K562 (cell line): ENCODE results near the gene ULK3. TPM values are rescaled to one million over a fixed set of nuclear protein-coding genes. Genes with fewer than 3 reads are reported as not detected.

Source experiments
- CBX8 ChIP-seq: fragments of 200-600 bp; sonication (generic); IDR thresholded peaks from 2 replicates; pipeline ENCODE4 v1.6.1; 2012; ENCODE audit warnings: borderline replicate concordance, mixed run types, low read depth, mild to moderate bottlenecking, moderate library complexity, mixed read lengths, low read length, control low read depth, inconsistent platforms; ENCODE audit not compliant: poor library complexity, severe bottlenecking; ENCODE audit errors: extremely low read depth
- ELF4 ChIP-seq: fragments of 450-650 bp; formaldehyde crosslinking; IDR thresholded peaks from 2 replicates; pipeline ENCODE4 v1.4.0; 2022; ENCODE audit warnings: missing genetic modification characterization
- HDAC3 ChIP-seq: fragments of 450-650 bp; IDR thresholded peaks from 2 replicates; pipeline ENCODE4 v1.6.1; 2018; ENCODE audit warnings: borderline replicate concordance, mild to moderate bottlenecking, moderate library complexity; ENCODE audit not compliant: partially characterized antibody
- HINFP ChIP-seq: fragments of 450-650 bp; conservative IDR thresholded peaks from 2 replicates; pipeline ENCODE4 v1.6.1; 2016; ENCODE audit warnings: missing genetic modification characterization, low read depth, mild to moderate bottlenecking, control low read depth, missing compliant biosample characterization
- ID3 ChIP-seq, 2 experiments: fragments of 250-450 bp in 1 of 2; fragments of 450-650 bp in 1 of 2; sonication (Bioruptor Pico) in 1 of 2; IDR thresholded peaks; 2 replicates each; pipeline versions ENCODE4 v1.6.1 to v1.8.0; 2016 to 2021; ENCODE audit warnings: mild to moderate bottlenecking in 2 of 2, moderate library complexity in 2 of 2, missing compliant biosample characterization in 1 of 2, missing genetic modification characterization in 1 of 2
- MEIS2 ChIP-seq: fragments of 450-650 bp; IDR thresholded peaks from 2 replicates; pipeline ENCODE4 v1.6.1; 2014; ENCODE audit warnings: mild to moderate bottlenecking; ENCODE audit not compliant: partially characterized antibody
- RAD21 ChIP-seq, 2 experiments: fragments of 250-450 bp in 1 of 2; fragments of 450-650 bp in 1 of 2; sonication (Bioruptor Pico) in 1 of 2; formaldehyde crosslinking in 1 of 2; IDR thresholded peaks in 1 of 2; conservative IDR thresholded peaks in 1 of 2; 2 replicates each; pipeline versions ENCODE4 v1.4.0 to v1.8.0; 2020 to 2022; ENCODE audit warnings: mild to moderate bottlenecking in 2 of 2, moderate library complexity in 1 of 2
- RFX1 ChIP-seq: fragments of 450-650 bp; IDR thresholded peaks from 2 replicates; pipeline ENCODE4 v1.6.1; 2016; ENCODE audit warnings: mild to moderate bottlenecking, moderate library complexity
- RNF219 ChIP-seq: fragments of 250-450 bp; sonication (Bioruptor Pico); IDR thresholded peaks from 2 replicates; pipeline ENCODE4 v1.5.0; 2022; ENCODE audit warnings: mild to moderate bottlenecking
- SREBF2 ChIP-seq: sonication (generic); formaldehyde crosslinking; IDR thresholded peaks from 2 replicates; pipeline ENCODE4 v1.4.0; 2020; ENCODE audit warnings: mild to moderate bottlenecking, missing genetic modification reagents
- ZNF407 ChIP-seq: fragments of 450-650 bp; IDR thresholded peaks from 2 replicates; pipeline ENCODE4 v1.6.1; 2016; ENCODE audit warnings: low read depth
- ZNF707 ChIP-seq: fragments of 250-450 bp; sonication (Bioruptor Pico); conservative IDR thresholded peaks from 2 replicates; pipeline ENCODE4 v1.8.0; 2022; ENCODE audit warnings: inconsistent platforms, mild to moderate bottlenecking, moderate library complexity
- polyA plus RNA-seq, 8 experiments: library from polyadenylated mRNA; depleted of rRNA in 4 of 8; stranded (reverse) in 5 of 8; unstranded in 3 of 8; fragments of >200 nt; fragmentation: Nextera tagmentation in 2 of 8; fragmentation: Illumina TruSeq in 1 of 8; extraction: Ambion mirVana in 2 of 8; extraction: Trizol in 1 of 8; gene quantifications; 2 replicates each; pipeline versions ENCODE4 v1.2.1 to v1.2.3, GENCODE V29; 2011 to 2014; ENCODE audit warnings: inconsistent platforms in 1 of 8, missing spikeins in 1 of 8
- total RNA-seq, 7 experiments: library from RNA; depleted of rRNA in 6 of 7; stranded (reverse); fragments of >200 nt in 6 of 7; fragmentation: Illumina TruSeq in 2 of 7; extraction: Trizol in 2 of 7; gene quantifications; 2 replicates each; pipeline versions ENCODE4 v1.2.1 to v1.2.3, GENCODE V29; 2011 to 2021; ENCODE audit warnings: low replicate concordance in 1 of 7

Gene ULK3
- total and polyA plus RNA-seq, 9 of the 15 experiments (the other 6 are each of a cell fraction or from before 2014, with no cell fraction given) = 0.68 to 68.0 (median 34.9) TPM

- peak; percentile 49; the same call in 1 of the 2 replicates for TF ChIP-seq ZNF407
- no peak for TF ChIP-seq RAD21 (CRISPR knock-in tag; conservative IDR thresholded peaks at IDR 0.05 in 1 of 2, IDR thresholded peaks at IDR 0.05 in 1 of 2)
- no peak for TF ChIP-seq RNF219 (CRISPR knock-in tag)
- no peak for TF ChIP-seq HDAC3
- TF ChIP-seq MEIS2 = no peak
- no peak for TF ChIP-seq HINFP (tag)
- no peak for TF ChIP-seq CBX8
- TF ChIP-seq RFX1 = no peak
- no peak for TF ChIP-seq ID3 (CRISPR knock-in tag; IDR thresholded peaks at IDR 0.05)
- TF ChIP-seq ID3 (tag; IDR thresholded peaks at IDR 0.05) = no peak
- TF ChIP-seq ZNF707 (CRISPR knock-in tag) = no peak
- TF ChIP-seq ELF4 (CRISPR knock-in tag) = peak; percentile 98
- no peak for TF ChIP-seq SREBF2 (CRISPR knock-in tag)
Observed at GRCh38 chr15:74873036-74873755, 30.2 kb upstream of the ULK3 start, which contains the start of gene SCAMP2 (continued).
